HG03039 (cell line): ENCODE data around the gene PLPP7.
"Not testable (repeated sequence)": the region's sequence is repeated elsewhere in the genome, so short reads cannot be mapped to it uniquely, and the experiment has no call there.

Source experiments
- ATAC-seq: cut with Tn5 transposase; IDR thresholded peaks from one replicate; pipeline ENCODE4 v1.9.1; 2021; ENCODE audit warnings: mild to moderate bottlenecking, moderate library complexity; ENCODE audit not compliant: unreplicated experiment

The PLPP7 gene

DNA sequence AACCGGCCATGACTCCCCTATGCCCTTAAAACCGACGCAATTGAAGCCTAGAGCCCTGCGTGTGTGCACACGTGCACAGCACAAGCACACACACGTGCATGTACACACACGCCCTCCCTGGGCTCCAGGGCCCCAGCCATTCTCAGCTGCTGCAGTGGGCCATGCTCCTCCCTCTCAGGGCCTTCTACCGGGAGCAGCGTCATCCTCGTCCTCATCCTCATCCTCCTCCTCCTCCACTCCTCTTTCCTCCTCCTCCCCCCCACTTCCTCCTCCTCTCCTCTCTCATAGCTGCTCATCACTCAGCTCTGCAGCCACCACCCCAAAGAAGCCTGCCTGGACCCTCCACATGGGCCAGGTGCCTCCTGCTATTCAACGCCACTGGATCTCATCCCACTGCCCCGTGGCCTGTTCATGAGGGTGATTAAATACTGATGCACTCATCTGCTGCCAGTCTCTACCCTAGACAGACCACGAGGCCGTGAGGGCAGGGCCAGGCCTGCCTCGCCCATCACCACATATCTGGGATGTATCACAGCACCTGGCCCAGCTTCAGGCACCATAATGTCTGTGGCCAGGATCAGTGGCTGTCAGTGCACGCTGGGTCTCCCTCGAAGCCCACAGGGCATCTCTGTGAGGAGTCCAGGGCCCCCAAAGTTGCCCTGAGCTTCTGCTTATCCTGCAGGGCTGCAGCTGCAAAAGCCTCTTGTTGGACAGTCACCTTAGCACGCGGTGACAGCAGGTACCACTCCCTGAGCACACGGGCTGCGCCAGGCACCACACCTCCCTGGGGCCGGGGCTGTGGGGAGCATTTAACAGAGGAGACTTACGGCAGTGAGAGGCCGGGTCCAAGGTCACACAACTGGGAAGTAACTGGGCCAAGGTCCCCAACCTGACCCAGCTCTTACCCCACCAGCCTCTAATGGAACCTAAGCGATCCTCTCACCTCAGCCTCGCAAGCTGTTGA lies 23.0 kb upstream of the PLPP7 start:
- ATAC-seq: no peak

DNA sequence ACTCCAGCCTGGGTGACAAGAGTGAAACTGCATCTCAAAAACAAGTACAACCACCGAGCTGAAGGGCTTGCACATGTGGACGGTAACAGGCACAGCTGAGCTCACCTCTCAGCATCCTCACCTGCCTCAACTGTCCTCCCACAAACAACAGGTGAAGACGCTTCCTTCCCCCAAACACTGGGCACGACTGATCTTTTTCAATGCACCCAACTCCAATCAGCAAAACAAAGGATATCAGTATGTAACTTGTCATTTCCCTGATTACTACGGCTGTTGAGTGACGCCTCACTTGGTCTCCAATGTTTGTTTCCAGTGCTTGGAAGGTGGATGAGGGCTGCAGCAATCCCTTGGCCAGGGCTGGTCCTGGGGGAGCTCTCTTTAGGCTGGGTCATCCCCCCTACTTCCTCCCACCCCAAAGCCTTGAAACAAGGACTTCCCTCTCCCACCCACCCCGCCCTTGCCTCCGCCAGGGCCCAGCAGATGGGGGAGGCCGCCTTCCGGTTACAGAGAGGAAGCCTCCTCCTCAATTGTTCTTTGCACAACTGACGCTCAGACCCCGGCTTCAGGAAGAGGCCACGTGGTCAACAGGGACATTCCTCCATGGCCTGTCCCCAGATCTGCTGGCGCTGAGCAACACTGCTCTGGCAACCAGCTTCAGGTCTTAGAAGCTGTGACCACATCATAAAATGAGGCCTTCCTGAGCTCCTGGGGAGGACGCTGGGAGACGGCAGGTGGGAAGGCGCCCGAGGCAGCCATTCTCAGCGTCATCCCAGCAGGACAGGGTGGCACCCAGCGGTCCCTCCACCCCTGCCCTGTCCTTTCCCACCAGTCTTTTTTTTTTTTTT lies 19.1 kb upstream of the PLPP7 start:
- no peak for ATAC-seq

DNA sequence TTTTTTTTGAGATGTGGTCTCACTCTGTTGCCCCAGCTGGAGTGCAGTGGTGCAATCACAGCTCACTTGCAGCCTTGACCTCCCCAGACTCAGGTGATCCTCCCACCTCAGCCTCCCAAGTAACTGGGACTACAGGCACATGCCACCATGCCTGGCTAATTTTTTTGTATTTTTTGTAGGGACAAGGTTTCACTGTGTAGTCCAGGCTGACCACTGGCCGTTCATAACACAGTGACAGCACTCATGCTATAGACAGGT lies 18.6 kb upstream of the PLPP7 start:
- not testable (repeated sequence) for ATAC-seq

DNA sequence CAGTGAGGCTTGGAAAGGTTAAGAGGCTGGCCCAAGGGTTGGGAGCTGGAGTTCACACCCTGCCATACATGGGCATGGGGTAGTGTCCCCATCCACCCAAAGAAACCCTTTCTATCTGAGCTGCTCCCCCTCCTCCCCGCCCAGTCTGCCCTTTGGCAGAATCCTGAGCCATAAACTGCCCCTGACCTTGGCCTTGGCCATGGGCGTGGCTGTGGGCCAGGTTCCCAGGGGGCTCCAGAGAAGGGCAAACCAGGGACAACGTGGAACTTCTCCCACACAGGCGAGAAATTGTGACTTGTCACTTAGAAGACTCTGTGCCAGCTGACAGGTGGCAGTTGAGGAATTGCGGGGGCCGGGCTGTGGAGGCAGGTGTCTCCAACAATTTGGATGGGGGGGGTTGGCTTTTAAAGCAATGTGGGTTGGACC lies 18.0 kb upstream of the PLPP7 start:
- no peak for ATAC-seq

DNA sequence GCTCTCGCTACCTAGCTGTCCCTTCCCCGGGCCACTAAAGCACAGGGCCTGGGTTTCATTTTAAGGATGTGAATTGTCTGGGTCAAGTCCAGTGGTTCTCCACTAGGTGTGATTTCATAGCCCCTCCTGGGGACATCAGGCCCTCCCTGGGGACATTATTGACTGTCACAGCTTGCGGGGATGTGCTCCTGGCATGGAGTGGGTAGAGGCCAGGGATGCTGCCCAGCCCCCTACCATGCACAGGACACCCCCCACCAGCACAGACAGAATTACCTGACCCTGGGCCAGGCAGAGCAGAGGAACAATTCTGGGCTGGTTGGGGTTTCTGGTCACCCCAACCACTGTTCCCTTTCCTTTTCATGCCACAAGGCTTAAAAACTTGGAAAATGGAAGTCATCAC lies 17.3 kb upstream of the PLPP7 start:
- ATAC-seq: no peak

DNA sequence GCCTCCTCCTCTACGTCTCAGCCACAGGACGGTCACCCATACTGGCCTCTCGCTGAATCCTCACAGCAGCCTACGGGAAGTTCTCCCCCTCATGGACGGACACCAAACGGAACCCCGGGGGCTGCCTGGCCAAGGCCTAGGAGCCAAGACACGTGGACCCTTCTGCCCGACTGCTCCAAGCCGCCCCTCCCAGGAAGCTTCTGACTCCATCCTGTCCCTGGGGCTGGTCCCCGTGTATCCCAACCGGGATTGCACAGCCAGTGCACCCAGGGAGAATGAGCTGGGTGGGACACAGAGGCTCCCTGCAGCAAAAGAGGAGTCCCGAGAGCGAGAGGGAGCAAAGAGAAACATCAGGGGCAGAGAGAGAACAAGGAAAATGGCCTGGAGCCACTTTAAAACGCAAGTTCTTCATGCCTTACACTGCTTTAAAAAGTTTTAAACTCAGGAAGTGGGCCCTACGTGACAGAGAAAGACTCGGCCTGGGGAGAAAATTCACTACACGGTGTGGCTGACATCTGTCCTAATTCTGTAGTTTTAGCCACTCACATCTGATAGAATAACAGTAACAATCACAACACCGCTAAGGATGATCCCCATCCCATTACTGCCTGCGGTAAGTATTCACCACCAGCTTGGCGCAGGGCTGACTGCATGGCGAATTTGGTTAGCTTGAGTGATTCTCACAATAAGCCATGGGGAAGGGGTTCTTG lies 16.2 kb upstream of the PLPP7 start:
- ATAC-seq: no peak

DNA sequence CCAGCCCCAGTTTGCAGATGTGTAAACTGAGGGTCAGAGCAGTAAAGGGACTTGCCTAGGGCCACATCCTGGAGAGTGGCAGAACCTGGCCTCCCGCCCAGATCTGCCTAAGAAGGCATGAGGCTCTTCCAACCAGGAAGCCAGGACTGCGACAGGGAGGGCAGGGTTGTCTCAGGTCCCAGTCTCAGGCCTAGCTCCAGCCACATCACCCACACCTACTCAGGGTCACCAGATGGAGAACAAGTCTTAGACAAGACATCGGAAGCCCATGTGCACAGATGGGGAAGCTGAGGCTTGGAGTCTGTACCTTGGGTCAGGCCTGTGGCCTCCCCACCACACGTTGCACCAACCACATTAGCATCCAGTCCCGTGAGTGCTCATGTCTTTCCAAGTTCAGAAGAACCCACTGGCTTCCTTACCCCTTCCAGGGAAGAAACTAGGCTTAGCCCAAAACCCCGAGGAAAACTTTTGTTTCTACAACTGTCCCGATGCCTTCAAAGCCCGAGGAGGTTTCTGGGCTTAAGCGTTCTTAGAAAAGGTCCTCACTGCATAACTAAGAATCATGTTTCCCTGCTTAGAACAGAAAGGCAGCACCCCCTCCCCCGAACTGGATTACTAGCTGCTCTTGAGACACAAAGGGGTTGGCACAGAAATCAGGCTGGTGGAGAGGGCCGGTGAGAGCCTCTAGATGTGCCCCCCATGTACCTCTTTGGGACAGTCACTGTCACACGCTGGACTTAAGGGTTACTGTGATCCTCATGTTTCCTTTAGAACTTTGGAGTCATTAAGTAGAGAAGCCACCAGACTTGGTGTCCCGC lies 15.5 kb upstream of the PLPP7 start:
- no peak for ATAC-seq

DNA sequence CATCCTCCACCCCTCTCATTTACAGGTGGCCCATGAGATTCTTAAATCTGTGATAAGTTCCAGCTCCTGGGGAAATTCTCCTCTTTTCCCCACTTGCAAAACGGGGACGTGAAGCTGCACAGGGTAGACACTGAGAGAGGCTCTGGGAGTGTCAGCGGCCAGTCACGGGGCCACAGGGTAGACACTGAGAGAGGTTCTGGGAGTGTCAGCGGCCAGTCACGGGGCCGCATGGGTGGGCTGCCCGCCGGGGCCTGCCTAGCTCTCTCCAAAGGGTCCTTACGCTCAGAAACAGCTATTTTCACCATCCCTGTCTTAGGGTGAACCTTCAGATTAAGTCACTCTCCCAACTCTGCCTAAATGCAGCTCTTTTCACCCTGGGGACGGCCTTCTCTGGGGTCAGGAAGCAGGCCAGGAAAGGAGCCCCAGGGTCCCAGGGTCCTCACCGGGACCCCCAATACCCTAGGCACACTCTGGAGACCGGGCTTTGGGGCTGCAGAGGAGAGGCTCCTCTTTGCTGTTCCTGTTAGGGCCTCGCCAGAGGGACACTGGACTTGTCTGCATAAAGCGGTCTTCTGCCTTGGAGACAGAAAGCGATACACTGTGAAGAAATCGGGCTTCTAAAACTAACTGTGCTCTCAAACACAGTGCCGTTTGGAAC lies 14.7 kb upstream of the PLPP7 start:
- no peak for ATAC-seq

DNA sequence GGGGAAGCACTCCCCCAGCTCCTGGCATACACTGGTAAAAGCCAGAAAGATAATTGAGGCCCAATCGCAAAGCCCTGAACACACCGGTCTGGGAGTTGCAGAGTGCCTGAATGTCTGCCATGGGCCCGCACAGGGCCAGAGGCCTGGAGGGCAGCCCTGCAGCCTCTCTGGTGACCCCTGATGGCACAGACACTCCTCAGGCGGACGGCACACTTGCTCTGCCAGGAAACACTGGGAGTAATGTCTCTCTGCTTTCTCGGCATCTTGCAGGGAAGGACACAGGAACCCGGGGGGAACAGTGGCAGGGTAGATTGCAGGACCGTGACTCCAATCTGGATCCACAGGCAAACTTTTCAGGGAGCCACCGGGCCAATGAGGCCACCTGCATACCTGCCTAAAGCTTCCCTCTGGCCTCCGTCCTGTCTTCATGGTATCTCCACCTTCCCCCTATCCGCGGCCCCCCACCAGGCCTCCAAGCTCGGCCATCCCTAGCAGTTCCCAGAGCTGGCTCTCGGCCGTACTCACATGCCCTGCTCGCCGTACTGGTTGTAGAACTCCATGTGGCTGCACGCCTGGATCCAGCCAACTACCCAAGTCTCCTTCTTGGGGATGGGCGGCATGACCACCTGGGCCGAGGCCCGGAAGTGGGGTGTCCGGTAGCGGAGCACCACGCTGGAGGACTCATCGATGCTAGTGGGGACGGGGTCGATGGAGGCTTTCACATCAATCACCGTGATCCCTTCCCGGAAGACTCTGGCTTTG lies 14.0 kb upstream of the PLPP7 start:
- no peak for ATAC-seq

DNA sequence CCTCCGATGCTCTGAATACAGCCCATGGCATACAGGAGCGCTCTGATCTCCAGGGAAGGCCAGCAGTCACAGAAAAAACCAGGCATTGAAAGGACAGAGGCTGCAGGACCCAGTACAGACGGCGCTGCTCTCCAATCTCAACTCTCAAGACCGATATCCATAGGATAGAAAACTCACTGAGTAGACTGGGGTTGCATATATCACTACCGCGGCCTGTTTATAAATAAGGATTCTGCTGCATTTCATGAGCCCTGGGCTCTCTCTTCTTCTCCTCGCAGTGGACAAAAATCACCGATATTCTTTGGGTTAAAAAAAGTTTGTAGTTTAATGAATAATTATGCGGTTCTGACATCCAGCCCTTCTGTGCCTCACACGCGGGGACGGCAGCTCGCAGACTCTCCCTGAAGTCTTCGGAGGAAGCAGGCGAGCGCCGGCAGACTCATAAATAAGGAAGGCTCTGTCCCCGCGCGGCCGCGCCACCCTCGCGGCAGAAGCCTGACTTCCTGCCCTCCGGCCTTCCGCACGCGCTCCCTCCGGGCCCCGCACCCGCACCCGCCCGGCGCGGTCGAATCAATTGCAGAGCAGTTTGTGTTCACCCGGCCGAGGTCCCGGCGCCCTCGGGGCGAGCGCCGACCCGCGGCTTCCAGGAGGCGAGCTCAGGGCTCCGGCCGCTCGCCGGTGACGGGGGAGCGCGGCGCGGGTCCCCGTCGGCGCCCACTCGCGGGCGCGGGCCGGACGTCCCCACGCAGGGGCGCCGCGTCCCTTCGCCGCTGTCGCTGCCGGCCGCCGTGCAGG lies 13.2 kb upstream of the PLPP7 start, which contains the start of gene FAM78A:
Gene FAM78A, minus strand, starts transcription at position 417 of the 795 bp plus-strand sequence. Its CDS starts 331 bp downstream, at position 86.
- no peak for ATAC-seq

DNA sequence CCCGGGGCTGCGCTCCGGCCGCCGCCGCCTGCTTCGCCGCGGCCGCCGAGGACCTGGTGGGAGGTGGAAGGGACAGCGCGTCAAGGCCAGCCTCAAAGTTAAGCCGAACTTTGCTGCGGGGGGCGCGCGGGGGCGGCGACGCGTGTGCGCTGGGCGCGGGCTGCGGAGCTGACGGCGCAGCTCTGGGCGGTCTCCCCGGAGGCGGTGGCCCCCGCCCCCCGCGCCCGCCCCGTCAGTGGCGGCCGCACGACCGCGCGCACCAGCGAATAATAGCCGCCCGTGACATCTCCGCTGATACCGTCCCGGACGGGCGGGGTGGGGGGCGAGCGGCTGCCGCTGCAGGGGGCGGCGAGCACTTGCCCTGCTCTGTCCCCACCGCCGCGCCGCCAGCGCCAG lies 12.6 kb upstream of the PLPP7 start:
- ATAC-seq: no peak

DNA sequence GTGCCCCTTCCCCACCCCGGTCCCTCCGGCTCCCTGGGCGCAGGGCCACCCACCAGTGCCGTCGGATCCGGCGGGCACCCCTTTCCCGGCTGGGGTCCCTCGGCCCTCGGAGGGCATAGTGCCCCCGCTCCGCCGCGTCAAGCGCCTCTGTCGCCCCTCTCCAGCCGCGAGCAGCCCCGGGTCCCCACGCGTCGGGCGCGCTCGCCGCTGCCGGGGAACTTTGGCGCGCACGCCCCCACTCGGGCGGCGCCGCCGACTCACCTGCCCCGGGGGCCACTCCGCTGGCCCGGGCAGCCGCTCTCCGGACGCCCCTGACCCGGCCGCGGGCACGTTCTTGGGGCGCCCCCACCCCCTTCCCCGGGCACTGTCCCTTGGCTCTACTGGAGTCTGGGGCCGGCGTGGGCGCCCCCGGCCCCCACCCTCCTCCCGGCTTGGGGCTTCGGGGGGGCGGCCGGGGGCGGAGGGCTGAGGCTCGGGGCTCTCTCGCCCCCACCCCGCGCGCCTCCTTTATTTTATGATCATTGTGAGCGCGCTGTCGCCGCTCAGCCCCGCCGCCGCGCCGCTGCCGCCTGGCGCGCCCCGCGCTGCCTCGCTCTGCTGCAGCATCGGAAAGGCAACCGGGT lies 12.1 kb upstream of the PLPP7 start:
- no peak for ATAC-seq

DNA sequence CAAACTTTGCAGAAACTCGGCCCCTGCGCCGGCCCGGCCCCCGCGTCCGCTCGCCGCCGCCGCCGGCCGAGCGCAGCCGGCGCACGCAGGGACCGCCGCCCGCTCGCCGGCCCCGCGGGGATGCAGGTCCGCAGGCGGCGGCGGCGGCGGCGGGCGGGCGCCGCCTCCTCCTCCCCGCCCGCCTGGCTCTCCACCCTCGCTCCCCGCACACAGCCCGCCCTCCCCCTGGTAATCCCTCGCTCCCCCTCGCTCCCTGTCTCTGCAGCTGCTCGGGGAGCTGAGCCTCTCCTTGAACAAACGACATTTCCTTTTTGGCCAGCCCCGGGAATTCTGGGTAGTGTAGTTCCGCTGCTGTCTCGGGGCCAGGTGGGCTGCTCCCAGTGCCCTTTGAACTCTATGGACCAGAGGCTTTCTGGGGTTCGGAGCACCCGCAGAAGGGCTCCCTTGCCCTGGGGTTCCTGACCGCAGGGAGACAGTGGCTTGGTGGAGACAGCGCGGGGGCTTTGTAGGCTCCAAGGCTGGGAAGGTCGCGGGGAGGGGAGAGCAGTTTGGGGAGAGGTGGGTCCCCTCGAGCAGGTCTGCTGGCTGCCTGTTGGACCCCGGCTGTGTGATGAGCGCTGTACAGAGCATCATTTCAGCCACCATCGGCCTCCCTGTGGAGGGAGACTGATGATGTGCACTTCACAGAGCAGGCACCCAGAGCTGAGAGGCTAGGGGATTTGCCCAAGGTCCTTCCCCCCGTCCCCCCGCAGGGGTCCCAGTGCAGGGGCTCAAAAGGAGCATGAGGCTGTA lies 11.4 kb upstream of the PLPP7 start:
- ATAC-seq: no peak

DNA sequence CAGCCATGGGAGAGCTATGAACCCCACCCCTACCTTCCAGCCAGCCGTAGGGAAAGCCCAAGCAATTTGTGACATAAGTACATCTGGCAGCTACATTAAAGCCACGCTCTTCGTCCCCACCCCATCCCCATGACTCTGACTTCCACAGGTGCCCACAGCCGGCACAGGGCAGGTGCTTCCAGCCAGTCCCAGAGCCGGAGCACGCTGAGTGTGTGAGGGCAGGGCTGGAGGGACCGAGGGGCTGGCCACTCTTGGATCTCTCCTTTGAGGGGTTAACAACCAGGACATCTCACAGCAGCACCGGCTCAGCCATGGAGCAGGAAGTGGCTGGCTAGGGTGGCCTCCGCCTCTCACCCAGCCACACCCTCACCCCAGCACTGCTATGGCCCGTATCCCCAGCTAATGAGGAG lies 10.8 kb upstream of the PLPP7 start:
- ATAC-seq: no peak

DNA sequence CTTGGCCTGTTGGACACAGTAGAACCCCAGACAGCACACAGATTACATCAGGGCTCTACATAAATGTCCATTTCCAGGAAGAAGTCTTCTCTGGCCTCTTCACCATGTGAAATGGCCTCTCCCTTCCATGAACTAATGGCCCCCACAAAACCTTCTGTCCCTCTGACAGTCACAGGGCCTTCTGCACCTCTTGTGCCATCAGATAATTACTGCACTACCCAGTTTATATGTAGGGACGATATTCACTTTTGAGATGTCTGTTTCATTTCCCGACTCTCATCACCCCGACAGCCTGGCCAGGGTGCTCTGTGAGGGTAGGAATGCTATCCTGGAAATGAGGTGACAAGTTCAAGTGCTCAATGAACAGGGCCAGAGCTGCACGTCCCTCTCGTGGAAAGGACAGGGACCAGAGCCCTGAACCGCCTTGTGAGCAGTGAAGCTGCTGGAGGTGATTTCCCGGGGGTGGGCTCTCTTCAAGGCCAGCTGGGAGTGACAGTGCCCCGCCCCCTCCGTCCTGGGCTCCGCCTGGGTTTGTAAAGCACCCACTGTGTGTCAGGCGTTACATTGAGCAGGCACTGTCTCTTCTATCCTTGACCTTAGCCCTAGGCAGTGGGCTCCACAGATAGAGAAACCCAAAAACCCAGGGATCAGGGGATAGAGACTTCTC lies 10.2 kb upstream of the PLPP7 start:
- ATAC-seq: no peak

DNA sequence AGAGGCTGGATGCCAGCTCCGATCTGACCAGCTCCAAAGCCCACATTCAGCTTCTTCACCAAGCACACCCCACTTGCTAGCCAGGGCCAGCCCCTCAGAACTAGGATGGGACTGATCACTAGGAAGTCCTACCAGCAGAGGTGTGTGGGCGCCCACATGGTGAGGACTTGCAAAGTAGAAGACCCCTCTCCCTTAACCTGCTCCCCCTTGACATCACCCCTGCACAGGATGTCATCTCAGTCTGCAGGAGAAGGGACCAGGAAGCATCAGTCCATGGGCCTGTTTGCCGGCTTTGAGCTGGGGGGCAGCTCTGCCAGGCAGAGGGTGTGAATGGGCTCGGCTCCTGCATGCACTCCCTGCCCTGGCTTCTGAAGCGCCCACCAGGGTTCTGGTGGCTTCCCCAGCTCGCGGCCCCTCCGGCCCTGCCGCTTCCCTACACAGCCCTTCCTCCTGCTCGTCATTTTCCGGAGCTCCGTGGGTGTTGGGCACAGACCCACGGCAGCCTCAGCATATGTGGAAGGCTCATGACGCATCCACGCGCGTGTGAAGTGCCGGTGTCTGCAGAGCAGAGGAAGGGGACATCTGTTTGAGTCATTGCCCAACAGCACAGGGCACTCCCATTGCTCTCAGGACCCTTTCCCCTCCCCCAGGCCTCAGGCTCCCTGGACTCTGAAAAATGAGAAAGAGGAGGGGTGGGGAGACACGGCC lies 9.5 kb upstream of the PLPP7 start:
- ATAC-seq: no peak
